Muscle layer of duodenum (tissue), 2 donors: ENCODE results near the gene PLD1.
A peak's percentile ranks its signal among the peaks of the same experiment; 100 is the strongest.

ENCODE experiments used
- H3K27ac ChIP-seq: one replicate; pipeline ENCODE4 v1.7.0; 2013; ENCODE audit warnings: mild to moderate bottlenecking, low read length
- H3K27me3 ChIP-seq: one replicate; pipeline ENCODE4 v1.7.0; 2013; ENCODE audit warnings: low read depth, mild to moderate bottlenecking, control low read depth, low read length
- H3K36me3 ChIP-seq, 2 donors: one replicate each; pipeline ENCODE4 v1.7.0; 2013; ENCODE audit warnings: low read length in 2 of 2, control low read depth in 1 of 2, mild to moderate bottlenecking in 1 of 2; ENCODE audit not compliant: insufficient read depth in 2 of 2, control insufficient read depth in 1 of 2
- H3K4me1 ChIP-seq, 2 donors: one replicate each; pipeline ENCODE4 v1.7.0; 2013; ENCODE audit warnings: low read length in 2 of 2, mild to moderate bottlenecking in 2 of 2, control low read depth in 1 of 2, moderate library complexity in 1 of 2; ENCODE audit not compliant: insufficient read depth in 2 of 2, control insufficient read depth in 1 of 2
- H3K4me3 ChIP-seq, 2 donors: one replicate each; pipeline ENCODE4 v1.7.0; 2013; ENCODE audit warnings: low read length in 2 of 2, low read depth in 1 of 2, mild to moderate bottlenecking in 1 of 2
- H3K9me3 ChIP-seq, 2 donors: one replicate each; pipeline ENCODE4 v1.7.0; 2013; ENCODE audit warnings: low read length in 2 of 2, control low read depth in 1 of 2, mild to moderate bottlenecking in 1 of 2; ENCODE audit not compliant: control insufficient read depth in 1 of 2
- donor health status: healthy.

The PLD1 gene

DNA sequence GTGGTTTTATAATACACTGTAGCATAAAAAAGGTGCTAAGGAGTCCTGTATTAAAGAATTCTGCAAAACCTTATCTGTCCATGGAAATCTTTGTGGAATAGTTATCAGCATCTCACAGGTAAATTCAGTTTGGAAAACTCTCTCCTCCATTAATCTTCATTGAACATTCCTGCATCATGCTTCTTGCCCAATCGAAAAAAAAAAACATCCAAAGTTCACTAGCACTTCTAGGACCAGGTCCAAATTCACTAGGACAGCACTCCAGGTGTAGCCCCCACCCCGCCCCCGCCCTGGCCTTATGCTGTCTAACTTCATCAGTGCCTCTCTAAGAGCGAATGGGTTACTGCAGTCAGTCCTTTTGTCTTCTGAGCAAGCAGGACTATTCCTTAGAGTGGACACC is 138.6 kb downstream of the PLD1 start:
- Histone ChIP-seq H3K27ac (no peak overlapping the region), H3K27me3 (no peaks in the 10 kb centered on the region), H3K36me3 (peaks cover 12 to 20% of the 10 kb centered on the region in 2 donors)

DNA sequence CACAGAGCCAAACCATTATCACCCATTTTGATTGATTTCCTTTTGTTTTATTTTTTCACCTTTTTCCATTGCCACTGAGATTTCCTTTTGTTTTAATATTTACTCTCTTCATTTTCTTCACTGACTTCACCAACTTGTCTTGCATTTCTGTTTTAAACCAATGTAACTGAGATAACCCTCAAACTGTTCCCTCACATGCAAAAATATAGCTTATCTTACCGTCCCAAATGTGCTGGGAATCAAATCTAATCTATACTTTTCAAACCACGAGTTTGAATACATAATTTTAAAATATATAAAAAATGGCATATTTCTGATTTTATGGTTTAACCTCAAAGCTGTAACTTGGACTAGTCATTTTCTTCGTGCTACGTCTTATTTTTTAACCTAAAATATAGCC is 143.8 kb downstream of the PLD1 start:
- Histone ChIP-seq H3K4me3 (no peak overlapping the region), H3K9me3 (no peaks in the 10 kb centered on the region), H3K36me3 (peaks cover 6 to 25% of the 10 kb centered on the region in 2 donors), H3K27me3 (no peaks in the 10 kb centered on the region), H3K4me1 (no peaks in the 10 kb centered on the region), H3K27ac (no peak overlapping the region)

More for the DNA sequence above, 138.6 kb downstream of the PLD1 start:
- no peaks in the 10 kb centered on the region for H3K4me1 ChIP-seq
- no peak overlapping the region for H3K4me3 ChIP-seq
- H3K9me3 ChIP-seq = no peaks in the 10 kb centered on the region

DNA sequence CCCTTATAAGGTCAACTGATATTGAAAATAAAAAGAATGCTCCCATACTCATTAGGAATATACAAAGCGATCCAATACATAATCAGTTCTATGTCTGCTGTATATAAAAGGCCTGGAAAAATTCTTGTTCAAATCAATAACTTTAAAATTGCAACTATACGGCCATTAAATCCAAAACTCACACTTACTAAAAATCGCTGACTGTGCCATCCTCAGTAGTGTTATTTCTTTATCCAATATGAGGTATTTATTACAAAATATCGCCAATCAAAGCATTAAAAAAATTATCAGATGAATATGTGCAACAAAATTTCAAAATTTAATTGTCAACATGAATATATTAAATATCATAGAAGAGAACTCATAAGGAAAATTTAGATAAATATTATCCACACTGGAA is 146.5 kb downstream of the PLD1 start:
- peaks cover 13 to 40% of the 10 kb centered on the region in 2 donors for H3K36me3 ChIP-seq
- no peaks in the 10 kb centered on the region for H3K4me1 ChIP-seq
- H3K9me3 ChIP-seq = no peaks in the 10 kb centered on the region
- no peak overlapping the region for H3K4me3 ChIP-seq
- H3K27ac ChIP-seq = no peak overlapping the region
- H3K27me3 ChIP-seq = no peaks in the 10 kb centered on the region

DNA sequence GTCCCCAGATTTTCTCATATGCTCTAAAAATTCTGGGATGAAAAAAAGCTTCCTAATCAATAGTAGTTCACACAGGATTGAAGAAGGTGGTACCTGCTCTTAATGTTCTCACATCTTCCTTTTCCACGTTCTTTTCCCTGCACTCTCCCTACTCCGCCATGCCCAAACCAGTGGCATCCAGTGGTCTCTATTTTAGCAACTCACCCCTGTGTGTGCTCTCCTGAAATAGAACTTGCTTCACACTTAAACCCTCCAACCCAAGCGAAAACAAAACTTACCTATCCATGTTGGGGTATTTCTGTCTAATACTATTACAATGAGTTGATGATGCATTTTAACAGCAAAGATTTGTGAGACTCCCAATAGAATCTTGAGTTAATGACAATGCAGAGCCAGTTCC is 148.8 kb downstream of the PLD1 start:
- Histone ChIP-seq H3K4me1 (no peaks in the 10 kb centered on the region), H3K4me3 (no peak overlapping the region), H3K27me3 (no peaks in the 10 kb centered on the region), H3K9me3 (no peaks in the 10 kb centered on the region), H3K36me3 (peaks cover 13 to 38% of the 10 kb centered on the region in 2 donors), H3K27ac (no peak overlapping the region)

DNA sequence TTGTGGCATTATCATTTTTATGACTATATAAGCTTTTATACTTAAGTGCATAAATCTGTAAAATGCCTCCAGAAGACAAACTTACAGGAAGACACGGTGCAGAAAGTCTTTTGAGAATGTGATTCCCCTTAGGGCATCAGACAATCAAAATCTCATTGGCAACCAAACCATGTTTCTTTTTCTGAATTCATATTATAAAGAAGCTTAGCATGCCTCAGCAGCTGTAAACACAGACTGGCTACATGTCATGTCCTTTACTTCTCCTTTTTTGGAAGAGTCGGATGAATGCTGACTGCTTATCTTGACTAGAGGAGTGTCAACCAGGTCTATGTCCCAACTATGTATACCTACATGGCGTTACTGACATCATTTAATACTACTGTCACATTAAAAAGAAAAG is 150.1 kb downstream of the PLD1 start:
- H3K4me1 ChIP-seq = no peaks in the 10 kb centered on the region
- no peak overlapping the region for H3K4me3 ChIP-seq
- peaks cover 13 to 39% of the 10 kb centered on the region in 2 donors for H3K36me3 ChIP-seq
- no peaks in the 10 kb centered on the region for H3K9me3 ChIP-seq
- H3K27me3 ChIP-seq = no peaks in the 10 kb centered on the region
- H3K27ac ChIP-seq = no peak overlapping the region

DNA sequence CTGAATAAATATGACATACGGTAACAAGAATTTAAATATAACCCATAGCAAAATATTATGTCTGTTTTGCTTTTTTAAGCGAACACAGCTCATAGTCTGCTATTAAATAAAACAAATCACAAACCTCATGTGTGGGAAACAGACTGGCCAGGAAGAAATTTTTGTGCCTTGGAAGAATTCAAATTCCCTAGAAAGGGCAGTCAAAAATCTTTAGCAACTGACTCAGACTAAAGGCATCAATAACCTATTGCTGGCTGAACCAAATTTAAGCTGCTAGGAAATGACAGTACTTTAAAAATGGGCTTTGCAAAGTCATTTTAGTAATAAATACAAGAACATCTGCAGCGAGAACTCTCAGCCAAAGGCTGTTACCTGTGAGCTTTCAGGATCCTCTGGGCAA is 151.4 kb downstream of the PLD1 start:
- Histone ChIP-seq H3K4me3 (no peak overlapping the region), H3K27me3 (no peaks in the 10 kb centered on the region), H3K9me3 (no peaks in the 10 kb centered on the region), H3K27ac (peak overlapping the region; percentile 7), H3K36me3 (peaks cover 13 to 36% of the 10 kb centered on the region in 2 donors), H3K4me1 (peaks cover 0 to 7% of the 10 kb centered on the region in 2 donors)

DNA sequence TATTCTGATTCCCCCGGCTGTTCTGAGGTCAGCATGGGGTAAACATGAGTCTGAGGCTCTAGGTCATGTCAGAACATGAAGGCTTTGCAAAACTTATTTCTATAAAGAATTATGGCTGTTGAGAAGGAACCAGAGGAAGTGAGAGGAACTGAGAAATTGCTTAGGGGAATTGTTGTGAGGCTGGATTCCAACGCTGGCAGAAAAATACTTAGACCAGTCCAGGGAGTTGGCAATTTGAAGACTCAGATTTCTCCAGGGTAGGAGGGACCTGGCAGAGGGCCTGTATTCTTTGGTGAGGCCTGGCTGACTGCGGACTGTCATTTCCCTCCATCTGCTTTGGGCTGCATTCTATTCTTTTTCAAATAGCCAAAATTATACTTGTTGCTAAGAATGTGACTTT is 155.5 kb downstream of the PLD1 start:
- Histone ChIP-seq H3K9me3 (no peaks in the 10 kb centered on the region), H3K4me3 (no peak overlapping the region), H3K27ac (no peak overlapping the region), H3K4me1 (peaks cover 0 to 10% of the 10 kb centered on the region in 2 donors), H3K27me3 (no peaks in the 10 kb centered on the region), H3K36me3 (peaks cover 0 to 10% of the 10 kb centered on the region in 2 donors)

DNA sequence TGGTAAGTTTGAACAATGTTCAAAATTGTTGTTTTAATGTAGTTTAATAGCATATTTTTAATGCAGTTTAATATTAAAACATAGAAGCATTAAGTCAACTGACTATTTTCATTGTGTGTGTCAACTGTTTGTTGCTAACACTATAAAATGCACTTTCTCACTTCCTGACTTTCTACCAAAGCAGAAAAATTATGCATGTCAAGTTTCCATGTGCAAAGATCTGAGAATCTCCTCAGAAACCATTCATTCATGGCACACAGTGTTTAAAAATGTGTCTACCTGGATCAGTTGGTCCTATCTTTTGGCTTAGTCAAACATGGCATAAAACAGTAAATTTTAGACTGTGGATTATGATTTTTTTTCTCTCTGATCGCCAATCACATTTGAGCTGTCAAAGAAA is 156.0 kb downstream of the PLD1 start:
- peaks cover 0 to 7% of the 10 kb centered on the region in 2 donors for H3K36me3 ChIP-seq
- H3K4me3 ChIP-seq = no peak overlapping the region
- H3K4me1 ChIP-seq = peaks cover 0 to 10% of the 10 kb centered on the region in 2 donors
- no peaks in the 10 kb centered on the region for H3K27me3 ChIP-seq
- no peak overlapping the region for H3K27ac ChIP-seq
- H3K9me3 ChIP-seq = no peaks in the 10 kb centered on the region

DNA sequence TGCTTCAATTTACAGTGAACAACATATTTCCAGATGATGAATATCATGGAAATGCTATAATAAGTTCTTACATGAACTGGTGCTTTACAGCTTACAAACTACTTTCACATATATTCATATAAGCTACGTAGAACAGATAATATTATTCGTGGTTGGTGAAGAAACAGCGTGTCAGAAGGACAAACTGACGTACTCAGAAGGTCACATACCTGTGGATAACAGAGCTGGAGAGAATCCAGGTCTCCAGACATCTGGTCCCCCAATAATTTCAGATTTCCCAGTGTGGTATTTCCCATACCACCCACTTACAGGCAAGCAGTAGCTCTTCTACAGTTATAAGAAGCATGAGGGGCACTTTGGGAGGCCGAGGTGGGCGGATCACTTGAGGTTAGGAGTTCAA is 156.6 kb downstream of the PLD1 start:
- no peak overlapping the region for H3K4me3 ChIP-seq
- peaks cover 0 to 6% of the 10 kb centered on the region in 2 donors for H3K36me3 ChIP-seq
- peaks cover 0 to 10% of the 10 kb centered on the region in 2 donors for H3K4me1 ChIP-seq
- no peak overlapping the region for H3K27ac ChIP-seq
- no peaks in the 10 kb centered on the region for H3K27me3 ChIP-seq
- H3K9me3 ChIP-seq = no peaks in the 10 kb centered on the region

DNA sequence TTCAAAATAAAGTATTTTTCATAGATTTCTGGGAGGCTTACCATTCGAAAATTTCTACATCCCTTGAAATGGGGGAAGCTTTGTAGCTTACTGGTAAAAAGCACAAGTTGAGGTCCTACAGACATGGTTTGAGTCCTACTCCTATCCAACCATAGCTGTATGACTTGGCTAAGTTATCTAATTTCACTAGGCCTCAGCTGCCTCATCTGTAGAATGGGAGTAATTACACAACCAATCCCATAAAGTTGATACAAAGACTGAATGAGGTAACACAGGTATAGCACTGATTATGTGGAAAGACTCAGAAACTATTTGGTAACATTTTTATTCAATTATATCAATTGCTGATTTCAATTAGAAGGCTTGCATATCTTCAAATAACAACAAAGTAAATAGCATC is 157.4 kb downstream of the PLD1 start:
- Histone ChIP-seq H3K27me3 (no peaks in the 10 kb centered on the region), H3K36me3 (peaks cover 0 to 6% of the 10 kb centered on the region in 2 donors), H3K4me3 (no peak overlapping the region), H3K27ac (no peak overlapping the region), H3K4me1 (peaks cover 0 to 10% of the 10 kb centered on the region in 2 donors), H3K9me3 (no peaks in the 10 kb centered on the region)

DNA sequence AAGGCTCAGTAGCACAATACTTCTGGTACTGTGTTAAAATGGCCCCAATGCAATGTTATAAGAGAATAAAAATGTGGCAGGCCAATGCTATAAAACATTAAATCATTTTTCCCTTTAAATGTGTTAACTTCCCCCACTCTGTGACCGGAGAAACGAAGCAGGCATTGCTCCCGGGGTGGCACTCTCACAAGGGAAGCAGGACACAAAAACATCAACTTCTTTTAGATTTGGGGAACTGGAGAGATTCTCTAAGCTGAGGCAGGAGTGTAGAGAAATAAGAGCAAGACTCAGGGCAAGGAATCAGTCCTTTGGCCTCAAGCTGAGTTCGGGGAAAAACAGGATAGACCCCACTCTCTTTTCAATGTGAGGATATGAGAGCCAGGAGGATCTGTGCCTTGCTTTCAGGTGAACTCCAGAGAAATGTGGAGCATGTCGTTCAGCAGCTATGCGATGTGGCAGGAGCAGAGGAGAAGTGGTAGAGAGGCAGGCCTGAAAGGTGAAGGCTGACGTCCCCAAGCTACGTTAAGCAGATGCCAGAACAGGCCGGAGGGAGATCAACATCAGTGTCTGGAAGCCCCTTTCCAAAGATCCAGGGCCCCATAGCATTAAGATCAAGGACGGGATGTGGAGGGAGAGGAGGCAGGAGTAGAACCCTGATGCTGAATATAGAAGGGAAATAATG is 160.2 kb downstream of the PLD1 start:
- H3K27ac ChIP-seq = no peak overlapping the region
- no peaks in the 10 kb centered on the region for H3K36me3 ChIP-seq
- H3K4me3 ChIP-seq = no peak overlapping the region
- no peaks in the 10 kb centered on the region for H3K9me3 ChIP-seq
- peaks cover 0 to 10% of the 10 kb centered on the region in 2 donors for H3K4me1 ChIP-seq
- H3K27me3 ChIP-seq = no peaks in the 10 kb centered on the region

DNA sequence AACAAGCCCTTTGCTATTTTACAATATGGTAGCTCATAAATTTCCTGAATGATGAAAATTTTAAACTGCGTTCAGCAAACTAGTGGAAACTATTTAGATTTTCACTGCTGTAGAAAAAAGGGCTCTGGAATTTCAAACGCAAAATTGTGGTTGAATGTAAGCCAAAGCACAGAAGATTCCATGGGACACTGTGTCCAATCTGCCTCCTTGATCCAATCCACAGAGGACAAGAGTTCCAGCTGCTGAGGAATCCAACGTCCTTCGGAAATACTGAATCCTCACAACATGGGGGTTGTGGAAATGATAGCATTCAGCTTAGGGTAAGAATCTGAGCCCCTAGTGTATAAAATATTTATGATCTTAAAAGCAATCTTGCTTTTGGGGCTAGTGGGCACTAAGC is 161.0 kb downstream of the PLD1 start:
- Histone ChIP-seq H3K4me3 (no peak overlapping the region), H3K27ac (no peak overlapping the region), H3K4me1 (peaks cover 0 to 3% of the 10 kb centered on the region in 2 donors), H3K36me3 (no peaks in the 10 kb centered on the region), H3K27me3 (no peaks in the 10 kb centered on the region), H3K9me3 (no peaks in the 10 kb centered on the region)
